ENCODE data around the gene LTBP1. TPM values are rescaled to one million over a fixed set of nuclear protein-coding genes. Genes with fewer than 3 reads are reported as not detected.

Gene LTBP1
- total and polyA plus RNA-seq, 9 donors, result 13.5 to 117 (median 41.8) TPM

DNA sequence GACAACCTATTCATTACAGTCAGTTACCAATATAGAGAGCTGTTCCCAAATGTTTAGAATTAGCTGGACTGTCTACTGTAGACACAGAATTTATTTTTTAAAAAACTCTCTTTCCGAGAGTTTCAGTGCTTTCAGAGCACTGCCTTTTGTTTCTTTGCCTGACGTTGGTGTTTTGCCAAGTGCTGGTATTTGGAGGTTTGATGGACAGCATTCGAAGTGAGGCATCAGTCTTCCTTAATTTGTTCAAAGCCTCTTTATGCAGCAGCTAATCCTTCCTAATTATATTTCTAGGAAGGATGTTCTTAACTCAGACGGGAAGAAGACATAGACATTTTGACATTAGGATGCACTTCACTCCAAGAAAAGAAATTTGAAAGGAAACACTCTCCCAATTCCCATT lies 83.2 kb downstream of the LTBP1 start:
- no peaks in the 10 kb centered on the region for H3K36me3 ChIP-seq
- DNase-seq, result no peak
- TF ChIP-seq EP300 (IDR thresholded peaks at IDR 0.05), result no peak
- TF ChIP-seq POLR2A (IDR thresholded peaks at IDR 0.05), result no peak
- TF ChIP-seq, protein P1, sequence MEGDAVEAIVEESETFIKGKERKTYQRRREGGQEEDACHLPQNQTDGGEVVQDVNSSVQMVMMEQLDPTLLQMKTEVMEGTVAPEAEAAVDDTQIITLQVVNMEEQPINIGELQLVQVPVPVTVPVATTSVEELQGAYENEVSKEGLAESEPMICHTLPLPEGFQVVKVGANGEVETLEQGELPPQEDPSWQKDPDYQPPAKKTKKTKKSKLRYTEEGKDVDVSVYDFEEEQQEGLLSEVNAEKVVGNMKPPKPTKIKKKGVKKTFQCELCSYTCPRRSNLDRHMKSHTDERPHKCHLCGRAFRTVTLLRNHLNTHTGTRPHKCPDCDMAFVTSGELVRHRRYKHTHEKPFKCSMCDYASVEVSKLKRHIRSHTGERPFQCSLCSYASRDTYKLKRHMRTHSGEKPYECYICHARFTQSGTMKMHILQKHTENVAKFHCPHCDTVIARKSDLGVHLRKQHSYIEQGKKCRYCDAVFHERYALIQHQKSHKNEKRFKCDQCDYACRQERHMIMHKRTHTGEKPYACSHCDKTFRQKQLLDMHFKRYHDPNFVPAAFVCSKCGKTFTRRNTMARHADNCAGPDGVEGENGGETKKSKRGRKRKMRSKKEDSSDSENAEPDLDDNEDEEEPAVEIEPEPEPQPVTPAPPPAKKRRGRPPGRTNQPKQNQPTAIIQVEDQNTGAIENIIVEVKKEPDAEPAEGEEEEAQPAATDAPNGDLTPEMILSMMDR (IDR thresholded peaks at IDR 0.05), result no peak
- WGBS, 3 donors, result 71 to 73% (median 72%) methylated on average over 4 of the region's 4 CpGs
- H3K9me3 ChIP-seq, result no peaks in the 10 kb centered on the region
- no peaks in the 10 kb centered on the region for H3K4me1 ChIP-seq (ENCODE audit: insufficient read depth)
- no peaks in the 10 kb centered on the region for H3K27me3 ChIP-seq
- intact Hi-C loops (cut with DNase I), result loop anchor here (5.0 to 10.0 kb wide), 7 partner anchors 235 to 565 kb away; partner anchors contain the start of gene FAM98A (in 1 of the 4)
- no peak overlapping the region for H3K27ac ChIP-seq
- H3K4me3 ChIP-seq, result no peak overlapping the region

DNA sequence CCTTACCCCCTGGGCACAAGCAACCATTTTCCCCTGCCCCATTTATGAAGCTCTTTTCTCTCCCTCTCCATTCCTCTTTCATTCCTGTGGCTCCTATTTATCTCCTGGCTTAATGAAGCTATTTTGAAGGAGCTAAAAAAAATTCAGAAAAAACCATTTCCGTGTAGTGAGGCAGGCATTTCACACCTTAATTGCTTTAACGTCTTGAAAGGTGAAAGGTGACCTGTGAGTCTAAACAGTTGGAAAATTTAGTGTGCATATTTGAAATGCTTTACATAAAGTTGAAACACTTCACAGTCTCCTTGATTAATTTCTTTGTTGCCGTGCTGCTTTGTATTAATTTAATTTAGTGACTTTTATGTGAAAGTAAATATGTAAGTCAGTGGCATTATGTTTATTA lies 83.6 kb downstream of the LTBP1 start:
- DNase-seq, result no peak
- Histone ChIP-seq H3K4me1 (ENCODE audit: insufficient read depth) (no peaks in the 10 kb centered on the region), H3K36me3 (no peaks in the 10 kb centered on the region), H3K4me3 (no peak overlapping the region), H3K9me3 (no peaks in the 10 kb centered on the region), H3K27me3 (no peaks in the 10 kb centered on the region), H3K27ac (no peak overlapping the region)
- WGBS, 3 donors, result 62 to 66% (median 65%) methylated on average over 3 of the region's 3 CpGs
- intact Hi-C loops (cut with DNase I), result loop anchor here (5.0 to 10.0 kb wide), 7 partner anchors 234 to 564 kb away; partner anchors contain the start of gene FAM98A (in 1 of the 4)
- TF ChIP-seq, protein P1 (IDR thresholded peaks at IDR 0.05), result no peak
- no peak for TF ChIP-seq EP300 (IDR thresholded peaks at IDR 0.05)
- TF ChIP-seq POLR2A (IDR thresholded peaks at IDR 0.05), result no peak

DNA sequence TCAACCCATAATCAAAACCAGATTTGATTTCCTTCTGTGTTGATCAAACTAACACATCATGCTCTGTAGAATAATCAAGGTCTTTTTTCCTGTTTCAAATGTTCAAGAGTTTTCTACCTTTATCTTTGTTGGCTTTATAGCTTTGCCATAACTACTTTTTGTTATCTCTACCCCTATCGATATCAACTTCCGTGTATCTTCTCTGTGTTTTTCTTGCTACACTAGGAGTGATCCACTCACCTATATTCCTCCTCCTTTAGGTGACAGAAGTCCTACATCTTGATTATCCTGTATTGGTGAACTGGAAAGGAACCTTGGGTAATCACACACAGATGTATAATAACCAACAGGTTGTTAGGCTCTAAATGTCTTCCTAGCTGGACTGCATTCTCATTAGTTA lies 85.5 kb downstream of the LTBP1 start:
- intact Hi-C loops (cut with DNase I), result loop anchor here (5.0 to 10.0 kb wide), 7 partner anchors 233 to 563 kb away; partner anchors contain the start of gene FAM98A (in 1 of the 4)
- no peaks in the 10 kb centered on the region for H3K4me1 ChIP-seq (ENCODE audit: insufficient read depth)
- TF ChIP-seq POLR2A (IDR thresholded peaks at IDR 0.05) (no peak), EP300 (IDR thresholded peaks at IDR 0.05) (no peak)
- TF ChIP-seq, protein P1 (IDR thresholded peaks at IDR 0.05), result no peak

DNA sequence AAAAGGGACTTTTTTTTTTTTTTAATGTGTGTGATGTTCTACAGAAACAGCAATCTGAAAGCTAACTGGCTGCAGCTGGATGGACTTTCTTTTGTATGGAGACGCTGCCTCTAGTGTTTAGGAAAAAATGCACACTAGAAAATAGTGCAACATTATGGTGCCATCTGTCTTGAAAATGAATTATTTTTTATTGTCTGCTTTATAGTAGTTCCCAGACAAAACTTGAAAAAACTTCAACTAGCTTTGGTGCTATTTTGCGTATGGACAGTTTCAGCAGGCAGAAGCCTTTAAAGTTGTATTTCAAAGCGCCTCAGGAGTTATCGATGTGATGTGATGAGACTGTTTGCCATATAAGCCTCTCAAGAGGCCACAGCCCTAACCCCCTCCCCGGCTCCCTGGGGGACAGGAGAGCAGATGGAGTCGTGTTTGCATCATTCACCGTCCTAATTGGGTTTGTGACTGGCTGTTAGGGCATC lies 86.9 kb downstream of the LTBP1 start:
- 25 to 34% (median 31%) methylated on average over 7 of the region's 7 CpGs for WGBS, 3 donors
- H3K27me3 ChIP-seq, result no peaks in the 10 kb centered on the region
- no peaks in the 10 kb centered on the region for H3K36me3 ChIP-seq
- H3K27ac ChIP-seq, result no peak overlapping the region
- no peak for TF ChIP-seq POLR2A (IDR thresholded peaks at IDR 0.05)
- TF ChIP-seq, protein P1 (IDR thresholded peaks at IDR 0.05), result peak in 2 of 3 donors; percentile 37 to 39
- TF ChIP-seq EP300 (IDR thresholded peaks at IDR 0.05), result no peak
- H3K9me3 ChIP-seq, result no peaks in the 10 kb centered on the region
- DNase-seq, result no peak
- peak overlapping the region; percentile 34 for H3K4me3 ChIP-seq
- intact Hi-C loops (cut with DNase I), result loop anchor here (5.0 to 10.0 kb wide), 7 partner anchors 231 to 561 kb away; partner anchors contain the start of gene FAM98A (in 1 of the 4)
- no peaks in the 10 kb centered on the region for H3K4me1 ChIP-seq (ENCODE audit: insufficient read depth)

More for the DNA sequence above, 85.5 kb downstream of the LTBP1 start:
- Histone ChIP-seq H3K4me3 (no peak overlapping the region), H3K36me3 (no peaks in the 10 kb centered on the region), H3K9me3 (no peaks in the 10 kb centered on the region), H3K27me3 (no peaks in the 10 kb centered on the region), H3K27ac (no peak overlapping the region)
- DNase-seq, result no peak
- 59 to 74% (median 61%) methylated on average over 2 of the region's 2 CpGs for WGBS, 3 donors

All from ovary (tissue), 9 donors.